Fibroblast of lung (primary cell): ENCODE data around the gene PKHD1.

Experiments used
- EZH2 ChIP-seq: IDR thresholded peaks from 2 replicates; pipeline ENCODE4 v1.5.1; 2012; ENCODE audit warnings: low read length, control low read depth, mild to moderate bottlenecking; ENCODE audit errors: missing control alignments
- TF ChIP-seq, protein P1 (sequence below), 2 donors: IDR thresholded peaks in 1 of 2; conservative IDR thresholded peaks in 1 of 2; 1 replicate in 1 of 2; 2 replicates in 1 of 2; pipeline ENCODE4 v1.5.1; 2011 to 2012; ENCODE audit warnings: low read length in 2 of 2, control low read depth in 1 of 2, inconsistent platforms in 1 of 2, low read depth in 1 of 2, mild to moderate bottlenecking in 1 of 2

DNA sequence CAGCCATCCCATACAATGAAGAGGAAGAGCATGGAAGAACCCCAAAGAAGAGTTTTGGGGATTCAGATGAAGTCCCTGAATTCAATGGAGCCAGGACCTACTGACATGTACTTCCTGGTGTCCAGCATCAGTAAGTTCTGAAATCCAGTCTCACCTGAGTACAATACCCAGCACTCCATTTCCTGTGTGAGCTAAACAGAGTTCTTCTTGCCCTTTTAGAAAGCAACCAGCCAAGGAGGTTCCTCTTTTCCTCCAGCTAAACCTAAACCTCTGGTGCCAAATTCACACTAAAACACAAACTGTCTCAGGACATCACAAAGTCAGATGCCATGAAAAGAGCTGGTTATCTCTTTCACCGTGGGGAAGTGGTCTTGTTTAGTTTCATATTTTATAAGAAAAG lies 71.5 kb downstream of the PKHD1 start:
- TF ChIP-seq, protein P1, sequence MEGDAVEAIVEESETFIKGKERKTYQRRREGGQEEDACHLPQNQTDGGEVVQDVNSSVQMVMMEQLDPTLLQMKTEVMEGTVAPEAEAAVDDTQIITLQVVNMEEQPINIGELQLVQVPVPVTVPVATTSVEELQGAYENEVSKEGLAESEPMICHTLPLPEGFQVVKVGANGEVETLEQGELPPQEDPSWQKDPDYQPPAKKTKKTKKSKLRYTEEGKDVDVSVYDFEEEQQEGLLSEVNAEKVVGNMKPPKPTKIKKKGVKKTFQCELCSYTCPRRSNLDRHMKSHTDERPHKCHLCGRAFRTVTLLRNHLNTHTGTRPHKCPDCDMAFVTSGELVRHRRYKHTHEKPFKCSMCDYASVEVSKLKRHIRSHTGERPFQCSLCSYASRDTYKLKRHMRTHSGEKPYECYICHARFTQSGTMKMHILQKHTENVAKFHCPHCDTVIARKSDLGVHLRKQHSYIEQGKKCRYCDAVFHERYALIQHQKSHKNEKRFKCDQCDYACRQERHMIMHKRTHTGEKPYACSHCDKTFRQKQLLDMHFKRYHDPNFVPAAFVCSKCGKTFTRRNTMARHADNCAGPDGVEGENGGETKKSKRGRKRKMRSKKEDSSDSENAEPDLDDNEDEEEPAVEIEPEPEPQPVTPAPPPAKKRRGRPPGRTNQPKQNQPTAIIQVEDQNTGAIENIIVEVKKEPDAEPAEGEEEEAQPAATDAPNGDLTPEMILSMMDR (conservative IDR thresholded peaks at IDR 0.05 in 1 of 2, IDR thresholded peaks at IDR 0.05 in 1 of 2; ENCODE audit: low read depth in 1 of 2, low read length in 2 of 2), result no peak
- TF ChIP-seq EZH2, result no peak
